Kidney glomerular epithelial cell (primary cell): Measurements from ENCODE around the gene IL18BP.

Experiments used
- DNase-seq: peaks from one replicate; lab custom pipeline; 2025; lab: John Stamatoyannopoulos, UW

The IL18BP gene

DNA sequence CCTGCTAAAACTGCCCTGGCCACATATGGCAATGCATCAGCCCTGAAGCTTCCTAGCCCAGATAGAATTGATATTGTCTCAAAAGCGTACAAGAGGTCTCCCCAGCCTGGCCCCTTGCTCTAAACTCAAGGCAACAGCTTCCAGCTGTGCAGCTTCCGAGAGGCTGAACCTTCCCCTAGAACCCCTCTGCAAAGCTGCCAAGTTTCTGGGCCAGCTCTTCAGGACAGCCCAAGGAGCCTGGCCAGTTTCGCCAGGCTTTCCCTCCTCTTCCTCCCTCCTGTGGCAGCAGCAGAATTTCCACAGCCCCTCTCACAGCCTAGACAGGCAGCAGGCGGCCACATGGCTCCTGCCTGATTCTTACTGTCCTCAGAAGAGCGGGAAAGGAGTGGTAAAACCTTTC lies 47.1 kb downstream of the IL18BP start:
- no peak for DNase-seq

- no peak for DNase-seq
These were observed 50.2 kb downstream of the IL18BP start for GRCh38 chr11:72048766-72049460.
